Trophoblast cell (in vitro differentiated cells and primary cell): Measurements from ENCODE around the gene ADAMTSL5.

ENCODE experiments used
- DNase-seq, 2 donors: peaks; one replicate each; pipeline ENCODE4 v3.0.0-alpha.2; 2016
- H2AFZ ChIP-seq: 2 replicates; pipeline ENCODE4 v1.6.1; 2013; ENCODE audit warnings: low read length, moderate library complexity, mild to moderate bottlenecking; ENCODE audit not compliant: insufficient read depth, poor library complexity
- H2AK5ac ChIP-seq: 2 replicates; pipeline ENCODE4 v1.6.1; 2013; ENCODE audit warnings: mild to moderate bottlenecking, low read length
- H2BK120ac ChIP-seq: 2 replicates; pipeline ENCODE4 v1.6.1; 2013; ENCODE audit warnings: low read length, mild to moderate bottlenecking, moderate library complexity; ENCODE audit not compliant: insufficient read depth, poor library complexity
- H2BK12ac ChIP-seq: 2 replicates; pipeline ENCODE4 v1.6.1; 2013; ENCODE audit warnings: mild to moderate bottlenecking, low read length, moderate library complexity
- H2BK5ac ChIP-seq: 2 replicates; pipeline ENCODE4 v1.6.1; 2013; ENCODE audit warnings: low read length, low read depth, moderate library complexity, mild to moderate bottlenecking; ENCODE audit not compliant: poor library complexity
- H3K14ac ChIP-seq: 2 replicates; pipeline ENCODE4 v1.6.1; 2013; ENCODE audit warnings: mild to moderate bottlenecking, low read length
- H3K18ac ChIP-seq: 2 replicates; pipeline ENCODE4 v1.6.1; 2013; ENCODE audit warnings: mild to moderate bottlenecking, low read length
- H3K23ac ChIP-seq: 2 replicates; pipeline ENCODE4 v1.6.1; 2013; ENCODE audit warnings: low read length
- H3K27ac ChIP-seq: 2 replicates; pipeline ENCODE4 v1.5.1; 2013; ENCODE audit warnings: low read depth, mild to moderate bottlenecking, inconsistent platforms, low read length, moderate library complexity
- H3K27me3 ChIP-seq: 2 replicates; pipeline ENCODE4 v1.6.1; 2013; ENCODE audit warnings: inconsistent platforms, mild to moderate bottlenecking, low read length, moderate library complexity; ENCODE audit not compliant: insufficient read depth
- H3K36me3 ChIP-seq, 2 experiments: 1 replicate in 1 of 2; 2 replicates in 1 of 2; pipeline ENCODE4 v1.6.1; 2013; ENCODE audit warnings: low read length in 2 of 2, mild to moderate bottlenecking in 2 of 2, moderate library complexity in 1 of 2; ENCODE audit not compliant: insufficient read depth in 2 of 2, control insufficient read depth in 1 of 2
- H3K4ac ChIP-seq: 2 replicates; pipeline ENCODE4 v1.6.1; 2013; ENCODE audit warnings: low read depth, mild to moderate bottlenecking, low read length, moderate library complexity
- H3K4me1 ChIP-seq, 2 experiments: 1 replicate in 1 of 2; 2 replicates in 1 of 2; pipeline ENCODE4 v1.6.1; 2013; ENCODE audit warnings: low read length in 2 of 2, mild to moderate bottlenecking in 2 of 2, moderate library complexity in 1 of 2; ENCODE audit not compliant: insufficient read depth in 2 of 2, control insufficient read depth in 1 of 2
- H3K4me2 ChIP-seq: 2 replicates; pipeline ENCODE4 v1.6.1; 2013; ENCODE audit warnings: inconsistent platforms, mild to moderate bottlenecking, low read length, moderate library complexity
- H3K4me3 ChIP-seq: 2 replicates; pipeline ENCODE4 v1.5.1; 2013; ENCODE audit warnings: mild to moderate bottlenecking, low read depth, low read length, inconsistent platforms
- H3K79me1 ChIP-seq: one replicate; pipeline ENCODE4 v1.6.1; 2013; ENCODE audit warnings: low read length
- H3K79me2 ChIP-seq: 2 replicates; pipeline ENCODE4 v1.6.1; 2013; ENCODE audit warnings: low read length, mild to moderate bottlenecking; ENCODE audit not compliant: control insufficient read depth, insufficient read depth, poor library complexity
- H3K9ac ChIP-seq: 2 replicates; pipeline ENCODE4 v1.6.1; 2013; ENCODE audit warnings: mild to moderate bottlenecking, low read length
- H3K9me3 ChIP-seq: 2 replicates; pipeline ENCODE4 v1.6.1; 2013; ENCODE audit warnings: low read depth, mild to moderate bottlenecking, control low read depth, inconsistent platforms, low read length; ENCODE audit not compliant: insufficient read depth
- H4K12ac ChIP-seq: 2 replicates; pipeline ENCODE4 v1.6.1; 2013; ENCODE audit warnings: low read depth, mild to moderate bottlenecking, low read length, moderate library complexity
- H4K8ac ChIP-seq: 2 replicates; pipeline ENCODE4 v1.6.1; 2013; ENCODE audit warnings: low read depth, mild to moderate bottlenecking, low read length, moderate library complexity
- H4K91ac ChIP-seq: one replicate; pipeline ENCODE4 v1.6.1; 2013; ENCODE audit warnings: low read depth, mild to moderate bottlenecking, low read length, moderate library complexity
- WGBS: extraction: QIAGEN DNeasy Blood & Tissue Kit; methylation state at CpG from one replicate; pipeline ENCODE4 v1.1.7; 2013; ENCODE audit warnings: missing lambda C conversion rate; ENCODE audit not compliant: insufficient read length, insufficient coverage; ENCODE audit errors: extremely low coverage; 5-methylcytosine and 5-hydroxymethylcytosine counted together

ADAMTSL5 gene

GRCh38 chr19:1514295-1514661 is 1.5 kb upstream of the ADAMTSL5 start:
- WGBS = no CpG with 5 or more reads among the region's 10 CpGs
- Histone ChIP-seq H3K14ac (no peak overlapping the region), H3K4me2 (no peak overlapping the region), H3K4me3 (no peak overlapping the region), H3K27me3 (no peaks in the 10 kb centered on the region), H2AK5ac (peak overlapping the region; percentile 26), H4K8ac (no peak overlapping the region), H3K9ac (no peak overlapping the region), H3K23ac (no peak overlapping the region), H4K91ac (no peak overlapping the region), H3K79me2 (no peaks in the 10 kb centered on the region), H3K79me1 (peaks cover 8% of the 10 kb centered on the region), H3K4ac (no peak overlapping the region), H2BK120ac (no peak overlapping the region), H3K4me1 (peaks cover 0 to 4% of the 10 kb centered on the region in 2 experiments), H2AFZ (no peak overlapping the region), H3K18ac (no peak overlapping the region), H3K9me3 (peaks cover 11% of the 10 kb centered on the region), H3K36me3 (no peaks in the 10 kb centered on the region), H2BK5ac (no peak overlapping the region), H2BK12ac (no peak overlapping the region), H4K12ac (no peak overlapping the region), H3K27ac (no peak overlapping the region)
- no peak for DNase-seq

GRCh38 chr19:1513499-1514294 is 878 bp upstream of the ADAMTSL5 start:
- no peaks in the 10 kb centered on the region for H3K79me2 ChIP-seq
- peak overlapping the region; percentile 41 for H3K18ac ChIP-seq
- no peaks in the 10 kb centered on the region for H3K27me3 ChIP-seq
- H2AK5ac ChIP-seq = peak overlapping the region; percentile 26
- H3K4me1 ChIP-seq = peaks cover 0 to 4% of the 10 kb centered on the region in 2 experiments
- peak overlapping the region; percentile 55 for H3K14ac ChIP-seq
- H3K4ac ChIP-seq = no peak overlapping the region
- H3K27ac ChIP-seq = no peak overlapping the region
- H3K23ac ChIP-seq = no peak overlapping the region
- no CpG with 5 or more reads among the region's 52 CpGs for WGBS
- peak overlapping the region; percentile 39 for H2BK5ac ChIP-seq
- H4K91ac ChIP-seq = peak overlapping the region; percentile 77
- H2AFZ ChIP-seq = peak overlapping the region; percentile 77
- H2BK12ac ChIP-seq = no peak overlapping the region
- peak; percentile 61 to 77 for DNase-seq
- no peaks in the 10 kb centered on the region for H3K36me3 ChIP-seq
- peak overlapping the region; percentile 21 for H2BK120ac ChIP-seq
- H3K4me2 ChIP-seq = peak overlapping the region; percentile 77
- peak overlapping the region; percentile 80 for H4K12ac ChIP-seq
- peak overlapping the region; percentile 83 for H4K8ac ChIP-seq
- H3K4me3 ChIP-seq = peak overlapping the region; percentile 64
- peaks cover 11% of the 10 kb centered on the region for H3K9me3 ChIP-seq
- H3K79me1 ChIP-seq = peaks cover 8% of the 10 kb centered on the region
- peak overlapping the region; percentile 61 for H3K9ac ChIP-seq

GRCh38 chr19:1511318-1512317 is 1.2 kb downstream of the ADAMTSL5 start:
- no peaks in the 10 kb centered on the region for H3K36me3 ChIP-seq
- no peak overlapping the region for H3K18ac ChIP-seq
- H4K12ac ChIP-seq = no peak overlapping the region
- no peak overlapping the region for H2AFZ ChIP-seq
- DNase-seq = no peak
- no peak overlapping the region for H2BK120ac ChIP-seq
- H4K91ac ChIP-seq = no peak overlapping the region
- H3K4me1 ChIP-seq = peaks cover 6% of the 10 kb centered on the region in 2 experiments
- WGBS = no CpG with 5 or more reads among the region's 22 CpGs
- H2AK5ac ChIP-seq = no peak overlapping the region
- H3K27me3 ChIP-seq = no peaks in the 10 kb centered on the region
- H3K9ac ChIP-seq = no peak overlapping the region
- H2BK12ac ChIP-seq = no peak overlapping the region
- peaks cover 16% of the 10 kb centered on the region for H3K9me3 ChIP-seq
- H3K14ac ChIP-seq = no peak overlapping the region
- peaks cover 2% of the 10 kb centered on the region for H3K79me2 ChIP-seq
- H4K8ac ChIP-seq = no peak overlapping the region
- H3K79me1 ChIP-seq = peaks cover 14% of the 10 kb centered on the region
- no peak overlapping the region for H3K27ac ChIP-seq
- H3K23ac ChIP-seq = no peak overlapping the region
- H3K4ac ChIP-seq = no peak overlapping the region
- H3K4me2 ChIP-seq = no peak overlapping the region
- no peak overlapping the region for H3K4me3 ChIP-seq
- H2BK5ac ChIP-seq = no peak overlapping the region

GRCh38 chr19:1510807-1511206 is 2.0 kb downstream of the ADAMTSL5 start:
- no peak overlapping the region for H3K18ac ChIP-seq
- no peaks in the 10 kb centered on the region for H3K27me3 ChIP-seq
- peaks cover 14% of the 10 kb centered on the region for H3K79me1 ChIP-seq
- H3K36me3 ChIP-seq = no peaks in the 10 kb centered on the region
- no peak overlapping the region for H4K8ac ChIP-seq
- H4K91ac ChIP-seq = no peak overlapping the region
- peaks cover 20% of the 10 kb centered on the region for H3K9me3 ChIP-seq
- H2BK120ac ChIP-seq = no peak overlapping the region
- no peak overlapping the region for H3K14ac ChIP-seq
- no peak overlapping the region for H3K4me3 ChIP-seq
- H3K27ac ChIP-seq = no peak overlapping the region
- no peak overlapping the region for H4K12ac ChIP-seq
- no peak overlapping the region for H3K4ac ChIP-seq
- peaks cover 6% of the 10 kb centered on the region in 2 experiments for H3K4me1 ChIP-seq
- H2AFZ ChIP-seq = no peak overlapping the region
- no peak overlapping the region for H3K9ac ChIP-seq
- peaks cover 2% of the 10 kb centered on the region for H3K79me2 ChIP-seq
- no peak for DNase-seq
- no CpG with 5 or more reads among the region's 9 CpGs for WGBS
- no peak overlapping the region for H2BK12ac ChIP-seq
- no peak overlapping the region for H2AK5ac ChIP-seq
- H2BK5ac ChIP-seq = no peak overlapping the region
- no peak overlapping the region for H3K4me2 ChIP-seq
- H3K23ac ChIP-seq = no peak overlapping the region
